Measurements from ENCODE around the gene AVPI1.
A peak's percentile ranks its signal among the peaks of the same experiment; 100 is the strongest.
"Not testable (repeated sequence)": the region's sequence is repeated elsewhere in the genome, so short reads cannot be mapped to it uniquely, and the experiment has no call there.

The AVPI1 gene

DNA sequence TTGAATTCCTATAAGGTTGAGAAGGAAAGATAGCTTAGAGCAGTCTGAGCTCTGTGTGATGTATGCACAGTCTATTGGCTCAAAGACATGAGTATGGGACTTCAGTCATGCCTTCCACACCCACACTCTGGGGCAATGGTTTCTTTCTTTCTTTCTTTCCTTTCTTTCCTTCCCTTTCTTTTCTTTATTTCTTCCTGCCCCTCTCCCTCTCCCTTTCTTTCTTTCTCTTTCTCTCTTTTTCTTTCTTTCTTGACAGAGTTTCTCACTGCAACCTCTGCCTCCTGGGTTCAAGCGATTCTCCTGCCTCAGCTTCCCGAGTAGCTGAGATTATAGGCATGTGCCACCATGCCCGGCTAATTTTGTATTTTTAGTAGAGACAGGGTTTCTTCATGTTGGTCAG is 48.0 kb downstream of the AVPI1 start:
- DNase-seq: not testable (repeated sequence)

DNA sequence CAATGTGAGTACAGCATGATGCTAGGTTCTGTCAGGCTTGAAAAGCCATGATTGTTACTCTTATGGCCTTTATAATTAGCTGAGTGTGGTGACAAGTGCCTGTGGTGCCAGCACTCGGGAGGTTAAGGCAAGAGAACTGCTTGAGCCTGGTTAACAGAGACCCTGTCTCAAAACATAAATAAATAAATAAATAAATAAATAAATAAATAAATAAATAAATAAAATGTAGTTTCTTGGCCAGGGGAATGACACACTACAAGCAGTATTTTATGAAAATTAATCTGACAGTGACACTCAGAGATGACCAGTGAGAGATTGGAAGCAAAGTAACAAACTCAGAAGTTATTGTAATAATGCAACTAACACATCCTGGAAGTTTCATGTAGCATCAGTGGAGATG is 51.5 kb downstream of the AVPI1 start:
- no peak for DNase-seq

DNA sequence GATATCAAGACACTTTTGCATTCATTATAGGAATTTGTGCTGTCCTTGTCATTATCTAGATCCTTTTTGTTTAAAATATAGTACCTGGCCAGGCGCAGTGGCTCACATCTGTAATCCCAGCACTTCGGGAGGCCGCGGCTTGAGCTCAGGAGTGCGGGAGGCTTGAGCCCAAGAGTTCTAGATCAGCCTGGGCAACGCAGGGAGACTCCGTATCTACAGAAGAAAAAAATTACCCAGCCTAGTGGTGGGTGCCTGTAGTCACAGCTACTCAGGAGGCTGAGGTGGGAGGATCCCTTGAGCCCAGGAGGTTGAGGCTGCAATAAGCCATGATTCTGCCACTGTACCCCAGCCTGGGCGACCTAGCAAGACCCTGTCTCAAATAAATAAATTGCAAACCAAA is 53.1 kb downstream of the AVPI1 start:
- DNase-seq: no peak

DNA sequence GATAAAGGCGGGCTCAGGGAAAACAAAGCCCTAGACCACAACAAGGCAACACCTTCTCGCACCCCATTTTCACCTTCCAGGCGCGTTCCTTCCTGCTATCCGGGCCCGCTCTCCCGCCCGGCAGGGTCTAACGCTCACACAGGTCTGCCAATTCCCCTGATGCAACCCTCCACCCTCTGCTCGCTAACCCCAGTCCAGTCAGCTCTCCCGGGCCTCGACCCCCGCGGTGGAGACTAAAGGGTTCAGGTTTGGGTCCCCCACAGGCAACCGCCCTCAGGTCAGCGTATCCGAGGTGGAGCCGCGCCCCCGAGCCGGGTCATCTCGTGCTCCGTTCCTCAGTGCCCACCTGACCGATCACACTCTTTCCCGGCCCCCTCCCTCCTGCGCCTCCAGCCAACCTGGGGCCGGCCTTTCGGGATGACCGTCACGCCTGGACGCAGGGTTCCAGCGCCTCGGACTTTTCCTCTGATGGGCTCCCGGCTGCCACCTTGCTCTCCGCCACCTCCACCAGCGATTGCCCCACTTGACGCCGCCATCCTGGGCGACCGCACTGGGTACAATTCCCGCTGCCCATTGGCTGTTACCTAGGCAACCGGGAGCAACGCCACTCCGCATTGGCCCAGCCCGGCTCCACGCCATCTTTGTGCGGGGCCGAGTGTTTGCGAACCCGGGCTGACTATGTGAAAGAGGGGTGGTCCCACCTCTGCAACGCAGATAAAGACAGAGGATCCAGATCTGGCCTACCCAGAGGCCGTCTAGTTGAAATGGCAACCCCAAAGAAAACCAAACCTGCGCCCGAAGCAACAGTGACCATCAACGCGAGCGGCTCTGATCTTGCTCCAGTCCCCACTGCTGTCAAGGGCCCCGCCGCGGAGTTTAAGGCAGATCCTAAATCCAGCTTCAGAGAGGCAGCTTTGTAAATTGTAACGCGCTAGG is 53.8 kb downstream of the AVPI1 start, which contains the start of gene MORN4:
MORN4 (minus strand) TSS at position 552 of the 936 bp plus-strand sequence. CDS start 13,847 bp downstream, outside the sequence.
- DNase-seq: peak; percentile 38

DNA sequence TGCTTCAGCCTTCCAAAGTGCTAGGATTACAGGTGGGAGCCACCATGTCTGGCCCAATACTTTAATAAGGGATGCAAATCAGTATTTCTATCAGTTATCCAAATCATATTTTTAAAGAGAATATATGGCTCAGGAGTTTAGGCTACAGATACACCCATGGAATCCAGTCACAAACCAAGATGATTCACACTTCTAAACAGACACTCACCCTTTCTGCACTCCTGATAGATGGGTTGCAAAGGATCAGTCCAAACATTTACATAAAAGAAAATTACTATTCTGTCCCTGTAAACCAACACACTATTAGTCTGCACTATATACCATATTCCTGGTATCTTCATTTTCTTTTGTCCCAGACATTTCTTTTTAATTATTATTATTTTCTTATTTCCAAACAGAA is 55.9 kb downstream of the AVPI1 start:
- DNase-seq: no peak

DNA sequence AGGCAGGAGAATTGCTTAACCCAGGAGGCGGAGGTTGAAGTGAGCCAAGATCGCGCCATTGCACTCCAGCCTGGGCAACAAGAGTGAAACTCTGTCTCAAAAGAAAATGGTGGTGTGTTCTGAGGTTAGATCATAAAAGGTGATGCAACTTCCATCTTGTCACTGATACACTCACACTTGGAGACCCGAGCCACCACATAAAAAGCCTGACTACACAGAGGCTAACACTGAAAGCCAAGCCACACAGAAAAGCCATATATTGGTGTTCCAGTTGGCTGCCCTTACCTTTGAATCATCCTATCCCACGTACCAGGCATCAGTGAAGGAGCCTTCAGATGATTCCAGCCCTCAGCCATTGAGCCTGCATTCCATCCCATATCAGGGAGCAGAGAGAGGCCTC is 57.8 kb downstream of the AVPI1 start:
- no peak for DNase-seq

DNA sequence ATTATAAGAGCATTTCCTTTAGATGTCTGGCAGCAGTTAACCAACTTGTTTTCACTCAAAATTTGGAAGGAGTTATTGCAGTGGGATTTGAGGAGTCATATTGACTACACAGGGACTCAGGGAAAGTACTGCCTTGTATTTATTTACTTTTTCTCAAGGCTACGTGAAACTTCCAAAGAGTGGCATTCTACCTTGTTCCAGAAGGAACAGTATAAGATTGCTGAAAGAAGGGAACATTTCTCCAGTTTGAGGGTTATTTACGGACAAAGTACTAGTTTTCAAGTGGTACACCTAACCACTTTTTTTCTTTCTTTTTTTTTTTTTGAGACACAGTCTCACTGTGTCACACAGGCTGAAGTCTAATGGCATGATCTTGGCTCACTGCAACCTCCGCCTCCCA is 58.8 kb downstream of the AVPI1 start:
- no peak for DNase-seq

DNA sequence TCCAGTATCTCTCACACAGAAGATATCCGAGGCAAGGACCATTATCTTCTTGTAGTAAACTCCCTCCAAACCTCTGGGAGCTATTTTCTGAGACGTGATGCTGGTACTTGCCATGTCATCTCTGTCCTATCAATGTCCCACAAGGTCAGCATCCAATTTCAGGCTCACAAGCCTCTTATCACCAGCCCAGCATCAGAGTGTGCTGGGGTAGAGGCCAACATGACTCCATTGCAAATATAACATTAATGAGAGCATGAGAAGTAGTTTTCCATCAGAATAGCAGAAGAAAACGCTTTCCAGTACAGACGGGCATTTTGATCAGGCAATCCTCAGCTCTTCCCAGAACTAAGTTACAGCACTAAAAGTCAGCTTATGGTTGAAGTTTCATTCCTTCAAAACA is 59.3 kb downstream of the AVPI1 start:
- no peak for DNase-seq

Data from NCI-H1694 (cell line).